T-helper 2 cell treated with Interferon-gamma antibody and Interleukin-4, amounts not matched to agents 100 ng/mL and 5 ng/mL, for 36 hours (primary cell): Measurements from ENCODE around the gene RAPGEF1. TPM values are rescaled to one million over a fixed set of nuclear protein-coding genes. Genes with fewer than 3 reads are reported as not detected.
"Not testable (repeated sequence)": the region's sequence is repeated elsewhere in the genome, so short reads cannot be mapped to it uniquely, and the experiment has no call there.

Experiments used
- intact Hi-C: fragments of 100-400 bp; cut with micrococcal nuclease; formaldehyde crosslinking; loops from one replicate; pipeline ENCODE4 v1.15.1; 2023
- total RNA-seq: library from RNA; stranded (reverse); gene quantifications from 2 replicates; pipeline ENCODE4 v1.2.3, GENCODE V29; 2022

The RAPGEF1 gene
- total RNA-seq, 1 donor from 2014 or later, result 131 TPM

GRCh38 chr9:131692612-131693562, 47.0 kb downstream of the RAPGEF1 start:
- intact Hi-C loops, result loop anchor here (5.0 kb wide), 1 partner anchor 34 kb away; no protein-coding TSS in a partner anchor

DNA sequence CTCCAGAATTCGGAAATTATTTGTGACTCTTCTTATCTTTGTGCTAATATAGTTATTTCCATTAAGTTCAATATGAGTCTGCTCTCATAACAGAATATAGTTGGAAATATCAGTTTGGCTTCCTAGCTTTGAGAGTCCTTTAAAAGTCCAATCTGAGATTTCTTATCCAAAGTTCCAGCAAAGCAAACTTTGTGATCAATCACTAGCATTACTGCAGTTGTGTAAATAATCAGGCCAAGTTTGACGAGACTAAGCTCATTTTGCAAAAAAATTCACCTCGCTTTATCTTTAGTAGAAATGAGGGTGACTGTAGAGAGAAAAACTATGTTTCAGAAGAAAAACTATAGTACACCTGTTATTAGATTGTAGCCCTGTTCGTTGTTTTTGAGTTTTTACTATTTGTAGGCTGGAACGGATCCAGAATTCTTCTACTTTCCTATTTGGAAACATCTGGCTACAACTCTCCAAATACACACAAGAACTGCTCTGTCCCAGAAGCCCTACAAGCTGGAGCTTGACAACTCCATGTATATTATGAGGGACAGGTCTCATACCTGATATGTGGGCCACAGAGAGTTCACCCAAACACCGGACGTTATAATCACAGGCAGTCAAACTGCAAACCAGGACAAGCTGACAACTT, 47.8 kb downstream of the RAPGEF1 start:
- intact Hi-C loops, result loop anchor here (1.0 to 5.0 kb wide), 2 partner anchors 24 to 35 kb away; no protein-coding TSS in a partner anchor

DNA sequence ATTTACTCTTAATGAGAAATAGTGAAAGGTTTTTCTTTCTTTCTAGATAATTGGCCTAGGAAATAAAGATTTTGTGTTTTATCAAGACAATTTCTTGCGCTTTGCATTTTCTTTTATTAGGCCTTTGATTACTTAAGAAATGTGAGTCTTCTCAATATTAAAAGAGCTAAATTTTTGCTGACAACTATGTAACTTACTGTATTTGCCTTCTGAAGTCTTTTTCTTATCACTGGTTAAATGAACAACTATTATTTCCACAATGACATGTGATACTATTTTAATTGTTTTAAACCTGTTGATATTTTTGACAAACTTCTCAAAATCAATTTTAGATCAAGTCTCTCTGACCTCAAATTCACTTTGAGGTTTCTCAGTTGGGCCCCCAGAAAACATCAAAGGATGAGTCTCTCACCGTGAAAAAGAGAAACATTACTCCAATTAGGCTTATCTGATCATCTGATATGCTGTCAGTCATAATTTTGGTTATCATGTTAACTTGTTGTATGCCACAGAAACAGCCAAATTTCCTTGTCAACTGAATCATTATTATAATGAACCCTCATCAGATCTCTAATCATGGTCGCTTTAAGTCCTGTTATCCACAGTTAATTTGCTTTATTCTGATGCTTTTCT, 48.8 kb downstream of the RAPGEF1 start:
- intact Hi-C loops, result loop anchor here (1.0 to 5.0 kb wide), 2 partner anchors 23 to 36 kb away; no protein-coding TSS in a partner anchor

GRCh38 chr9:131690462-131690861, 49.4 kb downstream of the RAPGEF1 start:
- intact Hi-C loops, result loop anchor here (5.0 kb wide), 1 partner anchor 37 kb away; no protein-coding TSS in a partner anchor

GRCh38 chr9:131688377-131688776, 51.5 kb downstream of the RAPGEF1 start:
- intact Hi-C loops, result no loop called here

- intact Hi-C loops, result no loop called here
These were observed 53.8 kb downstream of the RAPGEF1 start for GRCh38 chr9:131685753-131686706.

DNA sequence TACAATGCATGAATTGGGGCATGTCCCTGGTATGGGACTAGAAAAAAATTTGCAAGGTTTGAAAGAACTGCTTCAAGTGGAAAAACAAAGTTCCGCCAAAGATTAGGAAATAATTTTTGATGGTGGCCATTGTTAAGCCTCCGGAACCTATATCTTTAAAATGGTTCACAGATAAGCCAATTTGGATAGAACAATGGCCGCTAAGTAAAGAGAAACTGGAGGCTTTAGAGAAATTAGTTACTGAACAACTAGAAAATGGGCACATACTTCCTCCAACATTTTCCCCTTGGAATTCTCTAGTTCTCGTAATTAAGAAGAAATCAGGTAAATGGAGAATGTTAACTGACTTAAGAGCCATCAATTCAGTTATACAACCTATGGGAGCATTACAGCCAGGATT, 56.8 kb downstream of the RAPGEF1 start:
- intact Hi-C loops, result not testable (repeated sequence)

DNA sequence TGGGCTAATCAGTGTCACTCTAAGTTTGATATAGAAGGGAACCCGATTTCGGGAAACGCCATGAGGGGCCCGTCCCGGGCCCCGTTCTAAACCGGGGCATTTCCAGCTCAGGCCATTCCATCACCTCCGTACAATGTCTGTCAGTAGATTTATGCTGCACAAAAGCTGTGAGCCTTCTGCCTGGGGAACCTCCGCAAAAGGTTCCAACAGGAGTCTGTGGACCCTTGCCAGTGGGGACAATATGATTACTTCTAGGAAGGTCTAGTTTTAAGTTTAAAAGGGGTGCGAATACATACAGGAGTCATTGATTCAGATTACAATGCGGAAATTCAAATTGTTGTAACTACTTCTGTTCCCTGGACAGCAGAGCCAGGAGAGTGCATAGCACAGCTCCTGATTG, 57.6 kb downstream of the RAPGEF1 start:
- intact Hi-C loops, result no loop called here

GRCh38 chr9:131681826-131682225, 58.0 kb downstream of the RAPGEF1 start:
- intact Hi-C loops, result not testable (repeated sequence)

- intact Hi-C loops, result not testable (repeated sequence)
These were observed 58.8 kb downstream of the RAPGEF1 start for GRCh38 chr9:131681108-131681507.

DNA sequence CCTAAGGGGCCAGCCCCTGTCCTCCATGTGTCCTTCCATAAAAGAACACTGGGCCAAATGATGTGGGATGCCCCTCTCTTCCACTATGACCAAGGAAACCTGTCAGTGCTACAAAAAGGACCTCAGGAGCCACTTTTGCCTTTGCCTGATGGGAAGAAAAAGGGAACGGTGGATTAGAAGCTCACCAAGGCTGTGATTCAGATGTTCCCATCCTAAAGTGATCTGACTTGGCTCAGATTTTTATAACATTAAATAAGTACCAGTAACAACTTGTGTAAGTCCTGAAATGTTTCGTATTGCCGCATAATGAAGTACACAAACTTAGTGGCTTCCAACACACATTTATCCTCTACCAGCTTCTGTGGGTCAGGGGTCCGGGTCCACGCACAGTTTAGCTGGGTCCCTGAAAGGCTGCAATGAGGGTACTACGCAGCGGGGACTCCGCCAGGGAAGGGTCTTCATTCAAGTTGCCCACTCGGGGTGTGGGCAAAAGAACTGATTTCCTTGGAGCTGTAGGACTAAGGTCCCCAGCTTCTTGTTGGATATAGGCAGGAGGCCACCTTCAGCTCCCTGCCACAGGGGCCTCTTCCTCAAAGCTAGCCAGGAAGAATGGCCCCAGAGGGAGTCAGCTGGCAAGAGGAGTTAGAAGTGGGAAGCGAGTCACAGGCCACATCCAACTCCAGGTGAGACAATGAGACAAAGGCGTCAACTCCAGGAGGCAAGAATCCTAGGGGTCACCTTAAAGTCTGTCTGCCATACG, 60.4 kb downstream of the RAPGEF1 start:
- intact Hi-C loops, result no loop called here

DNA sequence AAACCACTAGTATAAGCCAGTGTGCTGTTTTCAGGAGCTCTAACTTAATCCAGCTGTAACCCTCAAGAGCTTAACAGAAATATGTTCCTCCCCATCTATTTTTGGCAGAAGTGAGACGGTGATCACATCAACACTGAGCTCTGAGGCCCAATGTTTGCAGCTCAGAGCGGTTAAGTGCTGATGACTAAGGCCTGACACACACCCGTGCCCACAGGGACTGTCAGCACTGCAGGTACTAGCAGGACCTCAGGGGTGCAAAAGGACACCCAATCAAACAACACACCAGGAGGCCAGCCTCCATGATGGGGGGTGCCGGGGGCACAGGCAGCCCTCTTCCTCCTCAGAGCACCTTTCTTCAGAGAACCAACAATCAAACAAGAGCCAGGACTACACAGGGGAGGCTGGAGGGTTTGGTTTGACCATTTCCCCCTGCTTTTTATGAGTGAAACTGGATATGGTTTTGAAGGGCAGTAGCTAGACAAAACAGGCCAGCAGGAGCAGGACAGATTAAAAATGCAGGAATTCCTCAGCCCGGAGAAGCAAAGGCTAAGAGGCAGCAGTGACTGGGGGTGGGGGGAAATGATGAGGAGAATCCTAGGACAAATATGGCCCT, 61.3 kb downstream of the RAPGEF1 start:
- intact Hi-C loops, result loop anchor here (1.0 kb wide), 1 partner anchor 10 kb away; no protein-coding TSS in a partner anchor

GRCh38 chr9:131677444-131678180, 62.3 kb downstream of the RAPGEF1 start:
- intact Hi-C loops, result loop anchor here (1.0 kb wide), 1 partner anchor 9 kb away; no protein-coding TSS in a partner anchor

GRCh38 chr9:131677049-131677443, 62.8 kb downstream of the RAPGEF1 start:
- intact Hi-C loops, result no loop called here

DNA sequence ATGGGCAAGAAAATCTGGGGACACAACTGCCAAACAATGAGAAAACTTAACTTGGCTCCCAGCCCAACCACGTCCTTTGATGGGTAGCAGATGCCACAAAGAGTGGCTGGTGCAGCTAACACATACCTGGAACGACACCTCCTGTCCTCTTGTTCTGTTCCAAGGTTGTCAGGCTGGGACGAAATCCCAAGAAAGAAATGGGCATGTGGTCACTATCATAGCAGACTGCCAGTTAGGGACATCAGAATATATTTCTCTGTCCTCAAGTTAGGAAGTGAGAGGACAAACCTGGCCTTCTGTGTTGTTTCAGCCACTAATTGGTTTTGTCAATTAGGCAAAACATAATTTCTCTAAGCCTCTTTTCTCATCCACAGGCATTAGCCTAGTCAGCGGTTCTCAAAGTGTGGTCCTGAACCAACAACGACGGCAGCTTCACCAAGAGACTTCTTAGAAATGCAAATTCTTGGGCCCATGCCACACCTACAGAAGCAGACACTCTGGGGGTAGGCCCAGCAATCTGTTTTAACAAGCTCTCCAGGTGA, 63.4 kb downstream of the RAPGEF1 start:
- intact Hi-C loops, result no loop called here

- intact Hi-C loops, result no loop called here
These were observed 64.3 kb downstream of the RAPGEF1 start for GRCh38 chr9:131675437-131676022.

DNA sequence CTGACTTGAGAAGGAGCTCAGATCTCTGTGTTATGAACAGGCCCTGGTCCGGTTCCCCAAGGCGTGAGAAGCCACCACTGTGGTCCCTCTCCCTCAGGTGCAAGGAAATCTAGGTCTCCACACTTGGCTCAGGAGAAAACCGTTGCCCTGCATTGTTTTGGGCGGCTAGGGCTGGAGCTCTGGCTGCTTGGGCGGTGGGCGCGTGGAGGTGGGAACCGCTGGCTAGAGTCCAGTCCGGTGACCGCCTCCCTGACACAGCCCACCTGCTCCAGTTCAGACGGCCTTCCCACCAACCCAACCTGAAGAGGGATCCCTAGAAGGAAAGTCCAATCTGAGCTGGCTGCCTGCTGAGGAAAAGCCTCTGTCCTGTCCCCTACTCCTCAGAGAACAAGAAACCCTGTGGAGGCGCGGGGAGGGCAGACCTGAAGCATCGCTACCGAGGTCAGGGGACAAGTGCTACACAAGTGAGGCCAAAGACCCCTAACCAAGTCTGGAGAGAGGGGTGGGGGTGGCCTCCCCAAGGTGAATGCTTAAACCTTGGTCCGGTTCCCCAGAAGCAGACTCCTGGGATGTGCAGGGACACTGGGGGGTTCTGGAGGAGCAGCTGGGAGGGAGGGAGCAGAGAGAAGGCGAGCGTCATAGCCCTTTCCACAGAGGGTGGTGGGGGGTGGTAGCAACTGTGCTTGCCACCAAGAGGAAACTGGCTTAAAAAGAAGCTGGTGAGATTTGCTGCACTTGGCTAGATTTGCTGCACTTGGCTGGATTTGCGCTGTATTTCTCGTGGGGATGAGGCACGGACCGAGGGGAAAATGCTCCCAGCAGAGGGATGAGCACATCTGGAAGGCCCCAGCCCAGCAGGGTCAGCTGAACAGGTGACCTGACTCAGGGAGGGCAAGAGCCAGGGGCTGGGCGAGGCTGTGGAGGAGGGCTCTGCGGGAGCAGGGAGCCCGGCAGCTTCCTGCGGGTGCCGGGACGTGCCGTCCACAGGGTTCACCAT, 65.2 kb downstream of the RAPGEF1 start:
- intact Hi-C loops, result no loop called here
